ENCODE data around the gene SHF.

- TF ChIP-seq CTCF (IDR thresholded peaks at IDR 0.05) (no peak), EP300 (IDR thresholded peaks at IDR 0.05) (no peak), POLR2AphosphoS5 (IDR thresholded peaks at IDR 0.05) (no peak)
These were observed 13.7 kb downstream of the SHF start for GRCh38 chr15:45174069-45174468.
